HG02642 (cell line): ENCODE measurements around the gene NFATC1.

Experiments used
- ATAC-seq: cut with Tn5 transposase; IDR thresholded peaks from one replicate; pipeline ENCODE4 v1.9.1; 2021; ENCODE audit warnings: mild to moderate bottlenecking; ENCODE audit not compliant: unreplicated experiment, poor library complexity

Gene NFATC1

GRCh38 chr18:79452190-79452990, 56.7 kb downstream of the NFATC1 start:
- ATAC-seq: no peak

- no peak for ATAC-seq
These were observed 57.4 kb downstream of the NFATC1 start for GRCh38 chr18:79452991-79453645.

DNA sequence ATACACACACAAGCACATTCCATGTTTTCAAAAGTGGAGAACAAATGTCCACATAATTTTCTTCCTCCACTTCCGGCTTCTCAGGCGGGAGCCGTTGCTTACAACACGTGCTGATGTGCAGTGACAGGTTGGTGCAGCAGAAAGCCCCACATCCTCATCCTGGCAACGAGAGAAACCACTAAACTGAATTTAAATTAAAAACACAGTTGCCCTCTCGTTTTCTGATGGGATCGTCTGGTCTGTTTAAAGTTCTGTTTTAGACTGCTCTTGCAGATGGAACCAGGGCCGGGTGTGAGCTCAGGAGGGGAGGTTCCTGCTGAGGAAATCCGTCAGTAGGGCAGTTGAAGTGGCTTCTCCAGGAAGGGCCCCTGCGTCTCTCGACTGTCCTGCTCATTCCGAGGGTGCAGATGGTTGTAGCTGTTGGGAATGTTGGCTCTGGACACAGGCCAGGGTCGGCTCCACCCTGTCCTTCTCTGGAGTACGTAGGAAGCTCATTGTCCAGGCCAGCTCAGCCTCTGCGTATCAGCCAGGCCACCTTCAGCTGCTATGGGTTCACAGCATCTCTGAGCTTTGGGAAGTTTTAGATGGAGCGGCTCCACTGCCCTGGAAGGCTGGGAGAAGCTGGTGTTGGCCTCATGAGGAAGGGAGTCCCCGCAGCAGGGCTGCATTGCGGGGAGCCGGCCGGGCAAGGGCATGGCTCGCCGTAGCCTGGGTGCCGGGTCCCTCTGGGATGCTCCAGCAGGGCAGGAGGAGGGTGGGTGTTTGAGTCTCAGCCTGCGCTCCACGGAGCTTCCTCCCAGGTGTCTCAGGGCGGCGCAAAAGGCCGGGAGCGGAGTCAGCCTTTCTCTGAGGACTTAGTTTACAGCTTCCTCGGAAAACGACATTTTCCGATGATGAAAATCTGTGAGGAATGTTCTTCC, 58.3 kb downstream of the NFATC1 start:
- no peak for ATAC-seq

DNA sequence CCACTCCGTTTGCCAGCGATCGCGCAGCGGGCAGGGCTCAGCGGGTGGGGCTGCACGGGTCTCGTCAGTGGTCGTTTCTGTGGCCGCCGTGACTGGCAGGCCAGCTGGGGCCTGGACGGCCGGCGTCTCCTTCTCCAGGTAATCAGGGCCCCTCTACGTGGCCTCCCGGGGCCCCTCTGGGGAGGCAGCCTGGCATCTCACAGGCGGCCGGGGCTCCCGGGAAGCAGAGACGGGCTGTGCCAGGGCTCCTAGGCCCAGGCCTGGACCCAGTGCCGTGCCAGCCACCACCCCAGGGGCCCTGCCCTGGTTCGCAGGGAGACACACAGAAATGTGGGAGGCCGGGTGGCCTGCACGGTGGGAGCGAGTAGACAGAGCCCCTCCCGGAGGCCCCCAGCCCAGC, 59.5 kb downstream of the NFATC1 start:
- no peak for ATAC-seq

- ATAC-seq: no peak
These were observed 60.6 kb downstream of the NFATC1 start for GRCh38 chr18:79456105-79456980.

- no peak for ATAC-seq
These were observed 61.5 kb downstream of the NFATC1 start for GRCh38 chr18:79457239-79457638.

DNA sequence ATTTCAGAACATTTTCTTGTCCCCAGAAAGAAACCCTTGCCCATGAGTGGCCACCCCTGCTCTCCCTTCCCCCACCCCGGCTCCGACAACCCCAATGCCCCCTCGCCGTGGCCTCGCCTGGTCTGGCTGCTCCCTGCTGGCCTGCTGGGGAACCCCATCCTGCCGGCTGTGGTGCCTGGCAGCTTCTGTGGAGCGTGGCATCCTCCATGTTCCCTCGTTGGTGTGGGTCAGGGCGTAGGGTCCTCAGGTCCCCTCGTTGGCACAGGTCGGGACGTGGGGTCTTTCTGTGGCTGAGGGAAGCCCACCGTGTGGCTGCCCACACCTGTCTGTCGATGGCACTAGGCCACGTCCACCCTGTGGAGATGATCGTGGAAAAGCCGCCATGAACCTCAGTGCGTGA, 61.9 kb downstream of the NFATC1 start:
- no peak for ATAC-seq

DNA sequence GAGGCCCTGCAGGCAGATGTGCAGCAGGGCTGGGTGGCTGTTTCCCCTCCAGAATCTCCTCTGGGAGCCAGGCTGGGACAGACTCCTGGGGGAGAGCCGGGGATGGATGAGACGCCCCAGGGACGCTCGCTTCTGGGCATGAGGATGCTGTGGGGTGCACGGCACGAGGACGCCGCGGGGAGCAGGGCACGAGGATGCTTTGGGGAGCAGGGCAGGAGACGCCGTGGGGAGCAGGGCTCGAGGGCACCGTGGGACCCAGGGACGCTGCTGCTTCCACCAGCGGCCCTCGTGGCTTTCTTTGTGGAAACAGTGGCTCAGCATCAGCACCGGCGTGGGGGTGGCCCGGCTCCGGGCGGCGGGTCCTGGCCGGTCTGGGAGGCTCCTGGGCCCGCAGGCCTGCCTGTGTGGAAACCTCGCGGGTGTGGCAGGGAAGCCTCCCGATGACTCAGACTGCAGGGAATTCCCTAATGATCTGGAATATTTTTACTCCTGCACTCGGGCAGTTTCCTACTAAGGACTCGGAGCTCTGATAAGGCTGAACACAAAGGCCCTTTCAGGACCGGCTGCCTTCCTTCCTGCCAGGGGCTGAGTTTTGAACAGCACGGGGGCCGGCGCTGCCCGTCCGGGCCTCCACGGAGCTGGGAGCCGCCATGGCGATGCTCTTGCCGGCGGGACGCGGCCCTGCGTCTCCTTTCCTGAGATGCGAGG, 62.6 kb downstream of the NFATC1 start:
- no peak for ATAC-seq

DNA sequence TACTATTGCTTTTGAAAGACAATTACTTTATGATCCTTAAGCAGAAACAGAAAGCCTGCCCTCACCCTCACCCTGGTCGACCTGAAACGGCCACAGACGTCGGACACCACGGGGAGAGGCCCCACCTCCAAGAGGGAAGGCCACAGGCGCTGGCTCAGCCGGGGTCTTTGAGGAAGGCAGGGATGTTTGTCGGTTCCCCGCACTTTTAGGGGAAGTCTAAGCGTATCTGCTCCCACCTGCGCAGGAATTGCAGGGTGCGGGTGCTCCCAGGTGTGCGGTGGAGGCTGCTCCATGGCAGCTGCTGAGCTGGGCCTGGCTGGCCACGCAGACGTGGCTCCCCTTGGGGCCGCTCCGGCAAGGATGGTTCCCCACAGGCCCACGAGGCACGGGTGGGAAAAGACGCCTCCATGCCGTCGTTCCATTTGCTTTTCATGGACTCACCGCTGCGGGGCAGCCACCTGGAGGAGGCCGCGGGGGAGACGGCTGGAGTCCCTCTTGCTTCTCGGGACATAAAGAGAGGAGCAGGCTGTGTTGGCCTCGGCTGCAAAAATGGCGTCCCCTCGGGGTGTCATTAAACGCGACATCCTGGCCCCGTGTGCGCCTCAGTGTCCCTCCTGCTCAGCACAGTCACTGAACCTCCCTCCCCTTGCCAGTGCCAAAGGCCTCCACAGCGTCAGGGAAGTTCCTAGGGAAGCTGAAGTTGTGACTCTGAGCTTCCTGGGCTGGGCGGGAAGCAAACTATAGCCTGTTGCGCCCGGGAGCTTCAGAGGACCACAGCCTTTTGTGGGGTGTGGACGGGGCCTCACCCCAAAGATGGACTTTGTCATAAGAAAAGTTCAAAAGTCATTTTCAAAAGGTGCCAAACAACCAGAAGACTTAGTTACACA, 63.4 kb downstream of the NFATC1 start:
- no peak for ATAC-seq

- ATAC-seq: peak; percentile 36
These were observed 64.3 kb downstream of the NFATC1 start for GRCh38 chr18:79459946-79460480.

GRCh38 chr18:79460481-79461300, 65.0 kb downstream of the NFATC1 start:
- ATAC-seq: peak; percentile 69

DNA sequence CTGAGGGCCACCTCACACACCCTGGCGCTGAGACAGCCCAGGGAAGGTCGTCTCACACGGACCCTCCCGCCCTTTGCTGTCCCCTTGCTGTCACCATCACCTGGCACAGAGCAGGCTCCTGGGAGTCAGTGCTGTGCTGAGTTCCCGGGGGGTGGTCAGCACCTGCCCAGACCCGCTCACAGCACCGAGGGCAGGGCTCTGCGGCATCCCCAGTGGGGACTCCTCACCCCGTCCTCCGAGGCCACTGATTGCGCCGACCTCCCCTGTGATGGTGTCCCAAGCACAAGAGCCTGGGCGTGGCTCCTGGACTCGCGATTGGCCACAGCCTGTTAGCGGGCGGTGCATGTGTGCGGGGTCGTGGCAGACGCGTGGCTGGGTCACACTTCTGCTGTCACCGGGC, 65.9 kb downstream of the NFATC1 start:
- no peak for ATAC-seq

- no peak for ATAC-seq
These were observed 67.8 kb downstream of the NFATC1 start for GRCh38 chr18:79463424-79463960.

DNA sequence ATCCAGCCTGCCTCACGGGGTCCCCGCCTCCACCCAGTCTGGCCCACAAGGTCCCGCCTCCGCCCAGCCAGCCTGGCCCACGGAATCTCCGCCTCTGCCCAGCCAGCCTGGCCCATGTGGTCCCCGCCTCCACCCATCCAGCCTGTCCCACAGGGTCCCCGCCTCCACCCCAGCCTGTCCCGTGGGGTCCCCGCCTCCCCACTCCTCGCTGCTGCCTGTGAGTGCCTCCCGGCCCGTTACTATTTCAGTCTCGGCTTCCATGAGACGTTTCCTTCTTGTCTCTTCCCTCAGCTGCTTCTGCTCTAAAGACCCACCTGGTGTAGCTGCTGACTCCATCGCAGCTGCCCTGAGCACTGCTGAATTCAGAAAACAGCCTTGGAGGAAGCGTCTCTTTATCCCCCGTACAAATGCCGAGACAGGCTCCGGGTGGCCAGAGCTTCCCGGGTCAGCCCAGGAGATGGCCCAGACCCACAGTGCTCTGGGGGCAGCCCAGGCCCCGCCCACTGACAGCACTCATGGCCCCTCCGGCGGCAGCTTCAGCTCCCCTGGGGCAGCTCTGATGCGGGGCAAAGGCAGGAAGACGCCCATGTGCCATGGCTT, 69.8 kb downstream of the NFATC1 start:
- peak; percentile 65 for ATAC-seq

DNA sequence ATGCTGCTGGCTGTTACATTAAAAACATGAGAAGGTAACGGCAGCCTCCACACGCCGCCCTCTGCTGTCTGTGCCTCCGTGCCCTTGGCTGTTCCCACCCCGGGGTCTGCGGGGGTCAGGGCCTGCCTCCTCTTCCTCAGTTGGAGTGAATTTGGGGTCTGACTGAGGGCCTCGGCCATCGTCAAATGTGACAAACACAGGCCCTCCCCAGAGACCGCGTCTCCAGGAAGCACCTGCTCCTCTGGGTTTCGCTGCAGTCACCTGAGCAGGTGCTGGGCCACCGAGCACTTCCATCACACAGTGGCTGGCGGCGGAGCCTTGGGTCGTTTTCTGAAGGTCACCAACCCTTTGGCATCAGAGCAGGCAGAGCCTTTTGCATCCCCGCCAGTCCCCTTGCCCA, 70.9 kb downstream of the NFATC1 start:
- peak; percentile 40 for ATAC-seq

DNA sequence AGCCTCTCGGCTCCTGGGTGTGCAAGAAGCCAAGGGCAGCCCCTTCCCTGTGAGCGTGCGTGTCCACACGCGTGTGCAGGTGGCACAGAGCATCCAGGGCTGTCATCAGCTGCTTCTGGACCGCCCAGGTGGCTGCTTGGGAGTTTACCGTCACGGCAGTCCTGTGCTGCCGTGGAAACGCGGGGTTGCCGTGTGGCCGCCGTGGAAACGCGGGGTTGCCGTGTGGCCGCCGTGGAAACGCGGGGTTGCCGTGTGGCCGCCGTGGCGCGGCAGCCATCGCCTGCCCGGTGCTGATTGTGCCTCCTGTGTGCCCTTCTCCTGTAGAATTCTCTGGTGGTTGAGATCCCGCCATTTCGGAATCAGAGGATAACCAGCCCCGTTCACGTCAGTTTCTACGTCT, 71.4 kb downstream of the NFATC1 start:
- no peak for ATAC-seq
